D721Med (cell line): ENCODE measurements around the gene C9orf72.

Experiments used
- DNase-seq: peaks from one replicate; pipeline ENCODE4 v3.0.0; 2011; ENCODE audit warnings: low spot score; ENCODE audit not compliant: insufficient read length
- FAIRE-seq: peaks from 2 replicates; lab custom pipeline; 2011; peaks lifted over from hg19 to GRCh38; lab: Jason Lieb, UNC
- TF ChIP-seq, protein P1 (sequence below): IDR thresholded peaks from 2 replicates; pipeline ENCODE4 v1.5.1; 2012; ENCODE audit warnings: mild to moderate bottlenecking, control low read depth; ENCODE audit not compliant: insufficient read depth; ENCODE audit errors: missing control alignments

The C9orf72 gene

DNA sequence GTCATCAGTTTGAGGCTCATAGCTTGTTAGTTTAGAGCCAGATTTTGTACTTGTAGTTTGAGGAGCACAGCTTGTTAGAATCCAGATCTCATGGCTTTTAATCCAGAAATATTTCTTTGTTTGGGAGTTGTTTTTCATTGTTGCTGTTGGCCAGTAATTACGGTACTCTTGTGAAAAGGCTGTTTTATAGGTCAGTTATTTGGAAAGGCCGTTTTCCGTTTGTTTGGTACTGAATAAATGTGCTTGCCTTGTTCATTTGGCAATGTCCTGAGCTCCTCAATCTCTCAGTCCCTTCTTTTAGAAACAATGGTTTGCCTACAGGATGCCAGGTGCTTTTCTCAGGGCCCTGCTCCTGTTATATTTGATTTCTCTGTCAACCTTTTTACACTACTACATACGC lies 39.1 kb downstream of the C9orf72 start:
- FAIRE-seq (no peak), DNase-seq (no peak)
- TF ChIP-seq, protein P1, sequence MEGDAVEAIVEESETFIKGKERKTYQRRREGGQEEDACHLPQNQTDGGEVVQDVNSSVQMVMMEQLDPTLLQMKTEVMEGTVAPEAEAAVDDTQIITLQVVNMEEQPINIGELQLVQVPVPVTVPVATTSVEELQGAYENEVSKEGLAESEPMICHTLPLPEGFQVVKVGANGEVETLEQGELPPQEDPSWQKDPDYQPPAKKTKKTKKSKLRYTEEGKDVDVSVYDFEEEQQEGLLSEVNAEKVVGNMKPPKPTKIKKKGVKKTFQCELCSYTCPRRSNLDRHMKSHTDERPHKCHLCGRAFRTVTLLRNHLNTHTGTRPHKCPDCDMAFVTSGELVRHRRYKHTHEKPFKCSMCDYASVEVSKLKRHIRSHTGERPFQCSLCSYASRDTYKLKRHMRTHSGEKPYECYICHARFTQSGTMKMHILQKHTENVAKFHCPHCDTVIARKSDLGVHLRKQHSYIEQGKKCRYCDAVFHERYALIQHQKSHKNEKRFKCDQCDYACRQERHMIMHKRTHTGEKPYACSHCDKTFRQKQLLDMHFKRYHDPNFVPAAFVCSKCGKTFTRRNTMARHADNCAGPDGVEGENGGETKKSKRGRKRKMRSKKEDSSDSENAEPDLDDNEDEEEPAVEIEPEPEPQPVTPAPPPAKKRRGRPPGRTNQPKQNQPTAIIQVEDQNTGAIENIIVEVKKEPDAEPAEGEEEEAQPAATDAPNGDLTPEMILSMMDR = no peak

DNA sequence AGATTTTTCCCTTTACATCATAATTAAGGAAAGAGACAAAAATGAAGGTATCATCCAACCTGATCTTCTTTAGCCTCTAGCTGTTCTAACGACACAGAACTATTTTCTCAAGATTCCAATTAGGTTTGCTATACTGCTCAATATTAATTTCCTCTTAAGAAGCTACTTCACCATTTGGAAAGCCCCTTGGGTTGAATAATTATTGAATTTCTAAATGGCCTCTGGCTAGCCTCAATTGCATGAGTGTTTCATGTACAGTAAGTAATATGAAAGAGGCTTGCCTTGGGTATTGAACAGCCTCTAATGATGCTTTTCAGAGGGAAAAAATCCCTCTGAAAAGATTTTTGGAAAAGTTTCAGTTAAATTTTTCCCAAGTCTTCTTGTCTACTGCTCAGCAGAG lies 40.0 kb downstream of the C9orf72 start:
- DNase-seq = no peak
- FAIRE-seq = no peak
- TF ChIP-seq, protein P1 = no peak

DNA sequence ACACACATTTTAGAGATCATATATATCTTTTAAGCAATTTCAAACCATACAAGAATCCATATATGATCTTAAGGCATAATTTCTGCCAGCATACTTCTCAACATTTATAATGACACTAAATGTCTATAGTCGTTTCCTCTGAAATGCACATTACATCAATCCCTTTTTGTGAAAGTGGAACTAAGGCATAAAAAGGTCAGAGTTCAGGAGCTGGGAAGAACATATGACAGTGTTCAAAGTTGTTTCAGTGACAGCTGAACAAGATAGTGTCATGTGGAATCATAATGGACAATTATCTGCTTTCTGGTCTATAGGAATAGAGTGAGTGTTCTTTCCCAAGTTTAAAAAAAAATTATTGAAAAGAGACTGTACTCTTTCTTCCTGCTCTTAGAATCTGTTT lies 41.2 kb downstream of the C9orf72 start:
- FAIRE-seq (no peak), DNase-seq (no peak)
- TF ChIP-seq, protein P1 = no peak

DNA sequence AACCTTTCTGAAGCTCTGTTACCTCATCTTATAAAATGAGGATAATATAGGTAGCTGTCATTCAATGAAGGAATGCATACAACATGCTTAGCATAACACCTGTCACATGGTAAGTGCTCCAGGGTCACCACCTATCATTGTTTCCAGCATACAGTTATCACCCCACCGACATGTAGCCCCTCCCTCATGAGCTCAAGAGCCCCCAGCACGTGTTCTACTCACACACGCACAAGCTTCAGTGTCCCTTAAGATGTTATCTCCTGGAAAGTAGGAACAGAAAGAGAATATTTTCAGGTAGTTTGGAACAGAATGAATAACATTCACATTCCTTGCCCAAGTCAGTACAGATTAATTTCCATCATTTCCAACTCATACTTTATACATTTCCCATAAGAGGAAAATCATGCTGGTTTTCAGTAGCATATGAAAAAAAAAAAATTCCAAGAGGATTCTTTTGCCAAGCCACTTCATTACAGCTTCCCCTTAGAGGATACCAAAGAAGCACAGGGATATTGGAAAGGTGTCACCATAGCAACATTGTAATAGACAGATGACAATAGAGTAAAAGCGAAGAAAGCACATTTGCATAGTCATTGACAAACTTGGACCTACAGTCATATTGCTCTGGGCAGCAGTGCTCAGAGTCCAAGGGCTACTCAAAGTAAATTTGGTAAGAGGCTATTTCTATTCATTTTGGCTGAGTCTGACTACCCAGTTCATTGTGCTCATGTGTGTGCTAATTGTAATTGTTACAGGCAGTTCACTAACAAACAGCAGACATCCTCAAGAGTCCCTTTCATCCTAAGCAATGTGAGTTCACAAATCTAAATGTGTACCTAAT lies 42.1 kb downstream of the C9orf72 start:
- DNase-seq (no peak), FAIRE-seq (no peak)
- TF ChIP-seq, protein P1 = no peak

DNA sequence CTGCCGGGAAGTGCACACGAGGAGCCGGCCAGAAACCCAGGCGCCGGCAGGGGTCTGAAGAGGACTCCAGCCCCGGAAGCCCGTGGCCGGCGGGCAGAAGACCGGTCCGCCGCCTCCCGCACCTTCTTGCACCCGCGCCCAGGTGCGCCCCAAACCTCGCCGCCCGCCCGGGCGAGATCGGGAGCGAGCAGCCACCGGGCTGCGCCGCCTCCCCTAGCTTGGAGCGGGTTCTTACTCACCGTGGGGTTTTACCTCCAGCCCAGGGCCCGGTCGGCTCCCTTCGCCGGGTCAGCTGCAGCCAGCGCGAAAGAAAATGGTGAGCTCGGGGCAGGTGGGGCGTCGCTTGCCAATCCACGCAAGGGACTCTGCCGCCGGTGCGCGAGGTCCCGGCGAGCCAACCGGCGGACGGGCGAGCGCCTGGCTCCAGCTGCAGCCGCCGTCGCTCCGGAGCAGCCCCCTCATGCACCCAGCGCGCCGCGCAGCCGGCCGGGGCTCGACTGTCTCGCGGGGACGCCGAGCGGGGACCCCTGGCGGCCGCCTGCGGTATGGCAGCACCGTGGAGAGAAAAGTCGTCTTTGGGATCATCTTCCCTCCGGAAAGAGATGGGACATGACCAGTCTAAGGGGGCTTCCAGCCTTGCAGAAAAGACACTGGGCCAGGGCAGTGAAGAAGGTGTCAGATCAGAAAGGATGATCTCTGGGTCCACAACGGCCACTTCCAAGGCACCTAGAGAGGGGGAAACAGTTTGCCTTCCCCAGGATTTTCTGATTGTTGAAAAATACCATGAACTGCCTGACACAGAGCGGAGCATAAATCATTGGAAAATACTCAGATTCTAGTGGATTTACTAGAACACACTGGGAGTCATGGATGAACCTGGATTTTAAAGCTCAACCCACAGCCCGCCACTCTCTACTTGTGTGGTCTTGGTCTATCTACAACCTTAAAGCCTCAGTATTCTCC lies 43.7 kb downstream of the C9orf72 start, which contains the start of gene MOB3B:
MOB3B (minus strand) TSS at position 499 of the 963 bp plus-strand sequence. CDS start 74,264 bp downstream, outside the sequence.
- TF ChIP-seq, protein P1 = peak; percentile 73
- peak; percentile 57 for DNase-seq
- no peak for FAIRE-seq

DNA sequence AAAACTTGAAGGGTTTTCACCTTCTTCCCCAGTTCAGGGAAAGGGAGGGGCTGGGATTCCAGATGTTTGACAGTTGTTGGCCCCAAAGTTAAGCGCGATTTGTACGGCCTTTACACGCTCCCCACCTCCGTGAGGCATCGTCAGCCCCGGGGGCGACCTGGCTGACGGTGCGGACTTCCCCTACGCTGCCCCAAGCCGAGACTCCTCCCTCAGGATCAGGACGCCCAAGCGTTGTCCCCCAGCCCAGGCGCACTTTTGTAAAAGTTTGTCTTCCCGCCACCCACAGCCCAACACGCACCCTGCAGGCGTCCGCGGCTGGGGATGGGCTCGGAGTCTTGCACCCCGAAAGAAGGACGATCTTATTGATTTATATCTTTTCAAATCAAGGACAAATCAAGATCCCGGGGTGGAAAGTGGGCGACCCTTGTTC lies 44.4 kb downstream of the C9orf72 start:
- DNase-seq (no peak), FAIRE-seq (no peak)
- TF ChIP-seq, protein P1 = no peak
